Coronary artery (tissue), 2 donors: ENCODE results near the gene HTRA3.

Experiments used
- DNase-seq: peaks from one replicate; pipeline ENCODE4 v3.0.0-alpha.2; 2017; ENCODE audit warnings: low spot score
- H3K27ac ChIP-seq, 2 donors: fragments of 200-600 bp; sonication (generic); one replicate each; pipeline ENCODE4 v1.5.1; 2016 to 2019
- H3K4me3 ChIP-seq: fragments of 200-600 bp; sonication (generic); 2 replicates; pipeline ENCODE4 v1.5.1; 2016; ENCODE audit warnings: mild to moderate bottlenecking, moderate library complexity
- TF ChIP-seq, protein P1 (sequence below): fragments of 200-600 bp; sonication (generic); IDR thresholded peaks from one replicate; pipeline ENCODE4 v1.5.1; 2019; ENCODE audit warnings: antibody characterized with exemption

HTRA3 gene

DNA sequence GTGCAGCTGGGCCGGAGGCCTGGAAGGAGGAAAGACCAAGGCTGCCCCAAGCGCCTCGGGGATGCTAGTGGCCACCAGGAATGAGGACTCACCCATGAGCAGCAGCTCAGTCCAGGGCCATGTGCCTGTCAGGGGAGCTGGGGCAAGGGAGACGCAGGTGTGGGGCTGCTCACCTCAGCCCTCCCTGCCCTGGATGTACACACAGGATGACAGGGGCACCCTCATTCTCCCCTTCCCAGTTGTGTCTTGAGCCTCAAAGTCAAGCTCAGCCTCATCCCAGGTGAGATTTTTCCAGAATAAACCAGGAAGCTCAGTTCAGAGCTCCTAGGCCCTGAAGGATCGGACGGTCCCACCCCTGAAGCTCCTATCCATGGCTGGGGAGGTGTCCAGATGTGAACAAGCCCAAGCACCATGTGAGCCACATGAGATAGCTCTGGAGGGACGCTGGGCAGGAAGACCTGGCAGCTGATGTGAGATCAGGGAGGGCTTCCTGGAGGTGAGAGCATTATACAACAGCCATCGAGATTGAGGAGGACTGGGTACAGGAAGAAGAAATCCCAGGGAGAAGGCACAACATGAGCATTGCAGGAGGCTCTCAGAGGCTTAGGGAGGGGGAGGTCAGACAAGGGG lies 23.0 kb downstream of the HTRA3 start:
- no peak for DNase-seq
- Histone ChIP-seq H3K27ac (no peak overlapping the region), H3K4me3 (no peak overlapping the region)
- TF ChIP-seq, protein P1, sequence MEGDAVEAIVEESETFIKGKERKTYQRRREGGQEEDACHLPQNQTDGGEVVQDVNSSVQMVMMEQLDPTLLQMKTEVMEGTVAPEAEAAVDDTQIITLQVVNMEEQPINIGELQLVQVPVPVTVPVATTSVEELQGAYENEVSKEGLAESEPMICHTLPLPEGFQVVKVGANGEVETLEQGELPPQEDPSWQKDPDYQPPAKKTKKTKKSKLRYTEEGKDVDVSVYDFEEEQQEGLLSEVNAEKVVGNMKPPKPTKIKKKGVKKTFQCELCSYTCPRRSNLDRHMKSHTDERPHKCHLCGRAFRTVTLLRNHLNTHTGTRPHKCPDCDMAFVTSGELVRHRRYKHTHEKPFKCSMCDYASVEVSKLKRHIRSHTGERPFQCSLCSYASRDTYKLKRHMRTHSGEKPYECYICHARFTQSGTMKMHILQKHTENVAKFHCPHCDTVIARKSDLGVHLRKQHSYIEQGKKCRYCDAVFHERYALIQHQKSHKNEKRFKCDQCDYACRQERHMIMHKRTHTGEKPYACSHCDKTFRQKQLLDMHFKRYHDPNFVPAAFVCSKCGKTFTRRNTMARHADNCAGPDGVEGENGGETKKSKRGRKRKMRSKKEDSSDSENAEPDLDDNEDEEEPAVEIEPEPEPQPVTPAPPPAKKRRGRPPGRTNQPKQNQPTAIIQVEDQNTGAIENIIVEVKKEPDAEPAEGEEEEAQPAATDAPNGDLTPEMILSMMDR, result no peak

DNA sequence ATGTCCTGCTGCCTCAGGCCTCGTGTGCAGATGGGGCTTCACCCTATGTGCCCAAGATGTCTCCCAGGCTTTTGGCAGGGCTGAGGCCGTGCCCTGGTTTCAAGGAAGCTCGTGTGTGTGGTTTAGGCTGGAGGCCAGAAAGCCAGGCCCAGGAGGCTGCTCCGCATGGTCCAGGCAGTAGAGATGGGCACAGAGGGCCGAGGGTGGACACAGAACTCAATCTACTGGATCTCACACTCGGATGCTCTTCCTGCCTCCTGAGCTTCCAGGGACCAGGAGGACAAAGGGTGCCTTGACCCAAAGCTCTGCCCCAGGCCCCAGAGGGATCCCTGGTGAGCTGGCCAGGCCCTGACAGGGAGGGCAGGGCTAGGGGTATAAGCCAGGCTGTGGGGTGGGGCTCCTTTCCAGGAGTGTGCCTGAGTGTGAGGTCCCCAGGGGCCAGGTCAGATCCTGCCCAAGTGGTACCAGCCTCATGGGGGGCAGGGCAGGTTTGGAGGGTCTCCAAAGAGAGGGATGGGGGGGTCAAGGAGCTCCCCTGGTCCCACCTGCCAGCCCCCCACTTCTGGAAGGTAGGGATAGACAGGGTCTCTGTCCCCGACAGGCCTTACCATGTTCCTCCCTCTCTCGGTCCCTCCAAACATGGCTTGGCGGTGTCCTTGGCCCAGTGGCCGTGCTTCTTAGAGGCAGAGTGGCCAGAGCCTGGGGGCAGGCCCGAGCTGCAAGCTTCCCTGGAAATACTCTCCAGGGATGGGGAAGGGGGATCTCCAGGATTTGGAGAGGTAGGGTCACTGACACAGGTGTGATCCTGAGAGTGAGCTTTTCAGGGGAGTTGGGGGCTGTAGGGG lies 23.8 kb downstream of the HTRA3 start:
- TF ChIP-seq, protein P1, result no peak
- no peak for DNase-seq
- no peak overlapping the region for H3K4me3 ChIP-seq
- H3K27ac ChIP-seq, result no peak overlapping the region

DNA sequence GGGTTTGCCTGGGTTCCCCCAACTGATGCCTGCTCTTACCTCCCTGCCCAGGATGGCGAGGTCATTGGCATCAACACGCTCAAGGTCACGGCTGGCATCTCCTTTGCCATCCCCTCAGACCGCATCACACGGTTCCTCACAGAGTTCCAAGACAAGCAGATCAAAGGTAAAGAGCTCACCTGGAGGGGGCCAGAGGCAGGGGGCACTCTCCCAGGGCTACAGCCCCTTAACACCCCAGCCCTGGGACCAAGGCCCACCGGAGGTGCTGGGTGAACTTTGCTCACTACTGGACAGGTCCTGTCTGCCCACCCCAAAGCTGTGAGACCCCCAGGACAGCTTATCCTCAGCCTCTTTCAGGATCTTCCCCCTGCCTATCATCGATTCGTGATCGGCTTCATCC lies 24.5 kb downstream of the HTRA3 start:
- TF ChIP-seq, protein P1, result no peak

DNA sequence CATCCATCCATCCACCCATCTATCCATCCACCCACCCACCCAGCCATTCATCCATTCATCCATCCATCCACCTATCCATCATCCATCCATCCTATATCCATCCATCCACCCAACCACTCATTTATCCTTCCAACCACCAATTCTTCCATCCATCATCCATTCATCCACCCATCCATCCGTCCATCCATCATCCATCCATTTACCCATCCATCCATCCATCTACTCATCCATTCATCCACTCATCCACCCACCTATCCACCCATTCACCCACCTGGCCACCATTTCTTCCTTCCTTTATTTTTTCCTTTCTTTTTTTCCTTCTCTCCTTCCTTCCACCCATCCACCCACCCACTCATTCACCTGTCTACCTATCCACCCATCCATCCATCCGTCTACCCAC lies 25.2 kb downstream of the HTRA3 start:
- TF ChIP-seq, protein P1, result no peak
- no peak for DNase-seq
- no peak overlapping the region for H3K27ac ChIP-seq

More for the DNA sequence above, 24.5 kb downstream of the HTRA3 start:
- Histone ChIP-seq H3K4me3 (no peak overlapping the region), H3K27ac (no peak overlapping the region)
- DNase-seq, result no peak

DNA sequence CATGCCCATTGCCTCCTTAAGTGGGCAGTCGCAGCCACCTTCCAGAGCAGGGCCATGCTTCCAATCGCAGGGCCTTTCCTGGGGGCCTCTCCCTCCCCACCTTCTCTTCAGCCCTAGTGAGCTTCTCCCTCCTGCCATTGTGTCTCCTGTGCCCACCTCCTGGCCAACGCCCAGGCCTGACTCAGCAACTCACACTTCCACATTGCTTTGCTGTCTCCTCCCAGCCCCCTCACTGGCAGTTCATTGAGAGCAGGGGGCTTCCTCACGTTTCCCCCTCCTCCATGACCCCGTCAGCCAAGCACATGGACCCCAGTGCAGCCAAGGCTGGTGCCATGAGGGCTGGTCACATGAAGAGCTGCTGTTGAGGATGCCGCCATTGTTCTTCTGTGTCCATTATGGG lies 25.9 kb downstream of the HTRA3 start:
- DNase-seq, result no peak
- H3K27ac ChIP-seq, result no peak overlapping the region
- no peak overlapping the region for H3K4me3 ChIP-seq
- TF ChIP-seq, protein P1, result no peak

More for the DNA sequence above, 25.2 kb downstream of the HTRA3 start:
- H3K4me3 ChIP-seq, result no peak overlapping the region

DNA sequence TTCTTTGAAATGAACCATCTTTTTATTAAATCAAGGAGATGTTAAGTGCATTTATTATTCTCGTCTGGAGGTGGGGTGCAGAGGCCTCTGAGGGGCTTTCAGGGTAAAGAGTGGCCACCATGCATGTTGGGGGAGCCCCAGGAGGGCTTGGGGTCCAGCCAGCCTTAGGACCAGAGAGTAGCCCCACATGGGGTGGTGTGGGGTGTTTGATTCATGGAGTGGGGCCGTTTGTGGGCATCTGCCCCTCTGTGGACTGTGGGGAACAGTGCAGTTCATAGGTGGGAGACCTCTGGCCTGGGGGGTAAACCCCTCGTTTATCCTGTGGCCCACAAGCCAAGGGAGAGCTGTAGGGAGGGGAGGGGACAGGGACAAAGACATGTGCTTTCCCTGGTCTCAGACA lies 26.9 kb downstream of the HTRA3 start:
- Histone ChIP-seq H3K4me3 (no peak overlapping the region), H3K27ac (no peak overlapping the region)
- DNase-seq, result no peak
- TF ChIP-seq, protein P1, result no peak

DNA sequence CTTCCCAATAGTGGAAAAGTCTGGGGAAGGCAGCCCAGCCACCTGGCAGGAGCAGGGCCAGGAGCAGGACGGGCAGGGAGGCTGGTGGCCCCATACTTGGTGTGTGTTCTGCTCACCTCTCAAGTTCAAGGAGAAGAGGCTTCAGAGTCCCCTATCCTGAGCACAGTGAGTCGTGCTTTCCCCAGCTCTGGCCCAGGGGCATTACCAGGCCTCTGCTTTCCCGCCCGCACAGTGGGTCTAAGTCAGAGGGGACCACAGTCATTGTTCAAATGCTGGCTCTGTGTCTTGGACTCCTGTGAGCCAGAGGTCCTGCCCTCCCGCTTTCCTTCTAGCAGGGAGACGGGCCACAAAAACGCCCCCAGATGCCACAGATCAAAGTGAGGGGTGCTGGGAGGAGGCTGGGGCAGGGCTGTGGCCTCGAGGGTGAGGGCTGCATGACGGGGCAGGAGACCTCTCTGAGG lies 27.6 kb downstream of the HTRA3 start:
- TF ChIP-seq, protein P1, result no peak

More for the DNA sequence above, 27.6 kb downstream of the HTRA3 start:
- no peak overlapping the region for H3K27ac ChIP-seq
- DNase-seq, result no peak
- no peak overlapping the region for H3K4me3 ChIP-seq
